ENCODE measurements around the gene ILKAP. TPM values are rescaled to one million over a fixed set of nuclear protein-coding genes. Genes with fewer than 3 reads are reported as not detected.

ILKAP gene
- total and polyA plus RNA-seq, 5 donors: 24.4 to 34.3 (median 30.9) TPM

DNA sequence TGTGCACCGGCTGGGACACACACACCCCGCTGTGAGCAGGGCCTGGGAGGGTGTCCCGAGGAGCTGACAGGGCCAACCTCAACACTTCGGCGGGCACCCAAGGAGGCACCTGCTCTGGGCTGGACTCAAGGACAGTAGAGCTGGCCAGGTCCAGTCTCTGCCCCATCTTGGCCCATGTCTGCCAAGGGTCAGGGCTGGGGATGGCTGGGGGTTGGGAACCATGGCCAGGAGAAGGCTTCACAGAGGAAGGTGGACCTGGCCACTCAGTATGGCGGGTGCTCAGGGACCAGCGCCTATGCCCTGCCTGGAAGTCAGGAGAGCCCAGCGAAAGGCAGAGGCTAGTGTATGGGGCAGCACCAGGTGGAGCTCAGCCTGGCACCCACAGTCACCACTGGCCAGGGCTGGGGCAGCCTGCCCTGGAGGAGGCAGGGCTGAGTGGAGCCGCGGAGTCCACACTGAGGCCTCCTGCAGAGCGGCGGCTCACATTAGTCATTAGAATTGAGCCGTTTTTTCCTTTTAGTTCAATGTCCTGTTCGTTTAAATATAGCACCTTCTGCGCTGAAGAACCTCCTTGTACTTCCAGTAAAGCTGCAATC, 40.6 kb downstream of the ILKAP start:
- Histone ChIP-seq H3K4me1 (ENCODE audit: control insufficient read depth, insufficient read depth, low read length) (no peaks in the 10 kb centered on the region), H3K27ac (ENCODE audit: low read length) (no peak overlapping the region), H3K9me3 (ENCODE audit: control insufficient read depth, low read length) (no peaks in the 10 kb centered on the region), H3K27me3 (ENCODE audit: control insufficient read depth, insufficient read depth) (no peaks in the 10 kb centered on the region), H3K4me3 (ENCODE audit: low read length) (no peak overlapping the region)
- DNase-seq (peak in 1 of 3 donors; percentile 22), ATAC-seq (no peak)
- 77% methylated on average over 15 of the region's 15 CpGs for WGBS
- intact Hi-C loops (cut with DNase I): no loop called here

DNA sequence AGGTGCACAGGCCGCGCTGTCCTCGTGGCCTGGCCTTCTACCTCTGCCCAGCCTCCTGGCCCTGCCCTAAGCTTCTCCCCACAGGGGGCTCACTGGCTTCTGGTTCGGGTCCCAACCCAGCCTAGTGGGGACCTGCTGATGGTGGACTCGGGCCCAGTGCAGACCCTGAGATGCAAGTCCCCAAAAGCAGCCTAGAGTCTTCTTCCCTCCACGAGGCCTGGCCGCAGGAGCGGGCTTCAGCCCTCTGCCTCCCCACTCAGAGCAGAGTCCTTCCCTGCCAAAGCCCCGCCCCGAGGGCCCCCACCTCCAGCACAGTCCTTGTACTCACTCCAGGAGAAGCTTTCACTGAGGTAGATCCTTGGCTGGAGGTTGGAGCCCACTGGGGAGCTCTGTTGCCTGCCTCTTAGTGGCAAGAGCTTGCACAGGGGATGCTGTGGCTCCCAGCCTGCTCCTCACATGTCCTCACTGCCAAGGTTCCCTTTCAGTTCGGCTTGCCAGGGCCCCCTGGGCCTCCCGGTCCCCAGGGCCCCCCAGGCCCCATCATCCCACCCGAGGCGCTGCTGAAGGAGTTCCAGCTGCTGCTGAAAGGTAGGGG, 41.1 kb downstream of the ILKAP start:
- no peak overlapping the region for H3K27ac ChIP-seq (ENCODE audit: low read length)
- peak in 2 of 3 donors; percentile 31 to 65 for DNase-seq
- intact Hi-C loops (cut with DNase I): no loop called here
- H3K4me3 ChIP-seq (ENCODE audit: low read length): no peak overlapping the region
- no peak for ATAC-seq
- 83% methylated on average over 14 of the region's 14 CpGs for WGBS
- no peaks in the 10 kb centered on the region for H3K9me3 ChIP-seq (ENCODE audit: control insufficient read depth, low read length)
- no peaks in the 10 kb centered on the region for H3K27me3 ChIP-seq (ENCODE audit: control insufficient read depth, insufficient read depth)
- H3K4me1 ChIP-seq (ENCODE audit: control insufficient read depth, insufficient read depth, low read length): no peaks in the 10 kb centered on the region

DNA sequence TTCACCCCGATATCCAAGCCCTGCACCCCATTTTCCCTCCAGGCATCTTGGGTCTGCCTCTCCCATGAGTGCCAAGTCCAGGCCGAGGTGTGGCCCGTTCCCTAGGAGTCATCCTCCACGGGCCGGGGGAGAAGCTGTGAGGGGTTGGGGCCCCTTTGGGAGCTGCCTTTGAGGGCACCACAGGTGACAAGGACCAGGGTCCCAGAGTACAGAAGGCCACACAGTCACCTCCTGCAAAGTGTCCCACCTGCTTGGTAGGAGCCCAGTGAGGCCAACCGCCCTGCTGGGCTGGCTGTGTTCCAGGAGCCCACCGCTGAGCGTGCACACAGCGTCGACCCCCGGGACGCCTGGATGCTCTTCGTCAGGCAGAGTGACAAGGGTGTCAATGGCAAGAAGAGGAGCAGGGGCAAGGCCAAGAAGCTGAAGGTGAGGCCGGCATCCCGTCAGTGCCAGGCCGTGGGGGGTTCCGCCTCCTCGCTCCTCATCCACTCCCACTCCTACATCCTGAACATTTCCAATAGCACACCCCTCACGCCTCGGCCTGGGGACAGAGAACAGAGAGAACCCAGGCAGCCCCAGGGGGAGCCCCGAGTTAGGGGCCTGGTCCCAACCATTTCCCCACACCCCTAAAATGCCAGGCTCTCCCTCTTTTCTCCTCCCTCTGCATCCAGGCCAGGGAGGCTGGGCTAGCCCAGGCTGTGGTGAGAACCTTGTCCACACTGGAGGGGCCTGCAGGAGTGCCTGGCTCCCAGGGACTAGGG, 42.0 kb downstream of the ILKAP start:
- H3K4me1 ChIP-seq (ENCODE audit: control insufficient read depth, insufficient read depth, low read length): no peaks in the 10 kb centered on the region
- WGBS: 86% methylated on average over 21 of the region's 21 CpGs
- ATAC-seq (no peak), DNase-seq (peak in 2 of 3 donors; percentile 26 to 52)
- no peaks in the 10 kb centered on the region for H3K27me3 ChIP-seq (ENCODE audit: control insufficient read depth, insufficient read depth)
- intact Hi-C loops (cut with DNase I): no loop called here
- no peak overlapping the region for H3K27ac ChIP-seq (ENCODE audit: low read length)
- no peaks in the 10 kb centered on the region for H3K9me3 ChIP-seq (ENCODE audit: control insufficient read depth, low read length)
- H3K4me3 ChIP-seq (ENCODE audit: low read length): no peak overlapping the region

DNA sequence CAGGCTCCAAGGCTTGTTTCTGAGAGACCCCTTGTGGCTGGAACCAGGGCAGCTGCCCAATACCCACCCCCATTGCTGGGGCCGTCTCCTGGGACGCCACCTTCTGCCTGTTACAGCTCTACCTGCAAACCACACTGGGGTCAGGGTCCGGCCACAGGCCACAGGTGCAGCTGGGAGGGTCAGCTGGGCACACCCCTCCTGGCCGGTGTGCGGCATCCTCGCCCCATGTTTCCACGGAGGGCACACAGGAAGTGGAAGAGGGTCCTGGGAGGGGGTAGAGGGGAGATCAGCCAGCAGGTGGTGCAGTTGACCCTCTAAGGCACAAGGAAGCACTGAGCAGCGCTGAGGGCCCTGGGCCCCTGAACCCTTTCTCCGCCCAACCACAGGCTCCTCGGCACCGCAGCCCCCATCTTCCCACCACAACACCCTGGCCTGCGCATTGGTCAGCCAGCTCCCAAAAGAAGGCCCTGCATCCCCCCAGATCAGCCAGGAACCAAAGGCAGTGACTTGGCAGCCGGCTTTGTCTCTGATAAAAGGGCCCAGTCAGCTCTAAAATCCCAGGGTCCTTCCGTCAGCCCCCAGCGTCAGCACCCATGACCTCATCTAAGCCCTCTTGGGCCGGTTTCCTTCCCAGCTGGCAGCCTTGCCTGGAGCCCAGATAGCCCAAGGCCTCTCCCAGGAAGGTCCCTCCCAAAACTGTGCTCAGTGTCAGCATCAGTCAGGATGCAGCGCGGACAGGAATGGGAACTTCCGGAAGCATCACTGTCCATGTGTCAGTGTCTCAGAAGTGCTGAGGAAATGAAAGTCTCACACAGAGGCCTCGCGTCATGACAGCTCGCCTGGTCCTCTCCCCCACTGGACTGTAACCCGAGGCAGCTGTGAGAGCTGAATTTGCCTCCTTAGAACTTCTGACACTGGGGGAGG, 43.0 kb downstream of the ILKAP start:
- intact Hi-C loops (cut with DNase I): no loop called here
- Histone ChIP-seq H3K9me3 (ENCODE audit: control insufficient read depth, low read length) (no peaks in the 10 kb centered on the region), H3K27ac (ENCODE audit: low read length) (no peak overlapping the region), H3K4me3 (ENCODE audit: low read length) (no peak overlapping the region), H3K4me1 (ENCODE audit: control insufficient read depth, insufficient read depth, low read length) (no peaks in the 10 kb centered on the region), H3K27me3 (ENCODE audit: control insufficient read depth, insufficient read depth) (no peaks in the 10 kb centered on the region)
- peak in 2 of 3 donors; percentile 57 to 67 for DNase-seq
- peak in 1 of 2 donors; percentile 27 for ATAC-seq
- 50% methylated on average over 23 of the region's 23 CpGs for WGBS

DNA sequence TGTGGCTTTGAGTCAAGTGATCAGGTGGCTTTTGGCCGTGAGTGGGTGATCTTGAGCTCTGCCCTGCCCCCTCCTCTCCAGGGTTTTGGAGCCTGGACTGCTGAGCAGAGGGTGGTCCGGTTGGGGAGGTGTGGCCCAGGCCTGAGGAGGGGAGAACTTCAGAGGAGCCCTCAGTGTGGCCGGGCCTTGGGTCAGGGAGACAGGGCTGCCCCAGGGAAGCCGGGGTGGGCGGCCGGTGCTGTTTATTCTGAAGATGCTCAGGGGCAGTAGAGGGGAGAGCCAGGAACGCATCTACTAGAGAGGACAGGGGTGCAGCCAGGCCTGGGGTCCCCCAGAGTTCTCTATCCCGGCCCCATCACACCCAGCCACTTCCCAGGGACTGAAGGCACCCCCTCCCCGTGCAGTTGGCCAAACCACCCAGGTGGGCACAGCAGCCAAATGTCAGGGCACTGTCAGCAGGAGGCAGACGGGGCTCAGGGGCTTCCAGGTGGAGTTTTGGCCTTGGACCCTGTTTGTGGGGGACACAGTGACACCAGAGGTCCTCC, 43.8 kb downstream of the ILKAP start:
- intact Hi-C loops (cut with DNase I): no loop called here
- 53% methylated on average over 10 of the region's 10 CpGs for WGBS
- Histone ChIP-seq H3K9me3 (ENCODE audit: control insufficient read depth, low read length) (no peaks in the 10 kb centered on the region), H3K27ac (ENCODE audit: low read length) (no peak overlapping the region), H3K27me3 (ENCODE audit: control insufficient read depth, insufficient read depth) (no peaks in the 10 kb centered on the region), H3K4me1 (ENCODE audit: control insufficient read depth, insufficient read depth, low read length) (no peaks in the 10 kb centered on the region), H3K4me3 (ENCODE audit: low read length) (no peak overlapping the region)
- DNase-seq (peak in 2 of 3 donors; percentile 22 to 48), ATAC-seq (no peak)

DNA sequence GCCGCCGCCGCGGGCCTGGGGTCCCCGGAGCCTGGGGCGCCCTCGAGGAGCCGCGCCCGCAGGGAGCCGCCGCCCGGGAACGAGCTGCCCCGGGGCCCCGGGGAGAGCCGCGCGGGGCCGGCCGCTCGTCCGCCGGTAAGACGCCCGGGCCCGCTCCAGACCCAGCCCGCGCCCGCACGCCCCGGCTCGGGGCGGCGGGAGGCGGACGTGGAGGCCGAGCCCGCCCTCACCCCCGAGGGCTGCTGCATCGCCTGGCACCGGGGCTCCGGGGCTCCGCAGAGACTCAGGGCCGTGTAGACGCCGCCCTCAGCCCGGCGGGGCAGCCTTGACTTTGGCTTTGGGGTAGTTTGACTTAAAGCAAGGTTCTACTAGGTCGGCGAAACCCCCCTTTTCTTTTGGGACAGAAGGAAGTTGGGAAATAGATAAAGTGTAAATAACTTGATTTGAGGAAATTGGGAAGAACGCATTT, 44.4 kb downstream of the ILKAP start:
- H3K4me1 ChIP-seq (ENCODE audit: control insufficient read depth, insufficient read depth, low read length): no peaks in the 10 kb centered on the region
- intact Hi-C loops (cut with DNase I): no loop called here
- DNase-seq (peak in 2 of 3 donors; percentile 59 to 69), ATAC-seq (no peak)
- 3% methylated on average over 52 of the region's 52 CpGs for WGBS
- peak overlapping the region; percentile 47 for H3K4me3 ChIP-seq (ENCODE audit: low read length)
- no peaks in the 10 kb centered on the region for H3K9me3 ChIP-seq (ENCODE audit: control insufficient read depth, low read length)
- H3K27me3 ChIP-seq (ENCODE audit: control insufficient read depth, insufficient read depth): no peaks in the 10 kb centered on the region
- H3K27ac ChIP-seq (ENCODE audit: low read length): no peak overlapping the region

DNA sequence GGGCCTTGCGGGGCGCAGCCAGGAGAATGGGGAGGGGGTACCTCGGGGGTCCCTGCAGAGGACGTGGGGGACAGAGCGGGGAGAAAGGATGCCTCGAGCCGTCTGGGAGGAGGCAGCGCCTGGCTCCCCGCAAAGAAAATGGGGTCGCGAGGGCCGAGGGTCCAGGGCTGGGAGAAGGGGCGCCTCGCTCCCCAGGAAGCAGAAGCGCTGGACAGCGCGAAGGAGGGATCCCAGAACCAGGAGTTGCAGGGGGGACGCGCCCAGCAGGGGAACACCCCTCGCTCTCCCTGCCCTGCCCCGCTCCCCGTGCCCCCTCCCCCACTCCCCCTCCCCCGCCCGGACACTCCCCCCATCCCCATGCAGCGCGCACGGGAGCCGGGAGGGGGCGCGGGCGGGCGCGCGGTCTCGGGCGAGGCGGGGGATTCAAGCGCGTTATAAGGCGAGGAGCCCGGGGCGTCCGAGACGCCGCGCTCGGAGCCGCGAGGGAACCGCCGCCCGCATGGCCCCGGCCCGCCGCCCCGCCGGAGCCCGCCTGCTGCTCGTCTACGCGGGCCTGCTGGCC, 44.9 kb downstream of the ILKAP start, which contains the start of gene ERFE:
ERFE (plus strand) TSS at position 462 of the 562 bp plus-strand sequence; CDS start at position 500, 38 bp downstream.
- 9% methylated on average over 46 of the region's 61 CpGs for WGBS
- Histone ChIP-seq H3K4me1 (ENCODE audit: control insufficient read depth, insufficient read depth, low read length) (no peaks in the 10 kb centered on the region), H3K4me3 (ENCODE audit: low read length) (peak within 1 kb of the TSS; percentile 47), H3K9me3 (ENCODE audit: control insufficient read depth, low read length) (no peaks in the 10 kb centered on the region), H3K27me3 (ENCODE audit: control insufficient read depth, insufficient read depth) (no peaks in the 10 kb centered on the region), H3K27ac (ENCODE audit: low read length) (no peak within 1 kb of the TSS)
- intact Hi-C loops (cut with DNase I): no loop called here
- ATAC-seq: peak; percentile 38 to 40
- DNase-seq: peak in 2 of 3 donors; percentile 69 to 81

DNA sequence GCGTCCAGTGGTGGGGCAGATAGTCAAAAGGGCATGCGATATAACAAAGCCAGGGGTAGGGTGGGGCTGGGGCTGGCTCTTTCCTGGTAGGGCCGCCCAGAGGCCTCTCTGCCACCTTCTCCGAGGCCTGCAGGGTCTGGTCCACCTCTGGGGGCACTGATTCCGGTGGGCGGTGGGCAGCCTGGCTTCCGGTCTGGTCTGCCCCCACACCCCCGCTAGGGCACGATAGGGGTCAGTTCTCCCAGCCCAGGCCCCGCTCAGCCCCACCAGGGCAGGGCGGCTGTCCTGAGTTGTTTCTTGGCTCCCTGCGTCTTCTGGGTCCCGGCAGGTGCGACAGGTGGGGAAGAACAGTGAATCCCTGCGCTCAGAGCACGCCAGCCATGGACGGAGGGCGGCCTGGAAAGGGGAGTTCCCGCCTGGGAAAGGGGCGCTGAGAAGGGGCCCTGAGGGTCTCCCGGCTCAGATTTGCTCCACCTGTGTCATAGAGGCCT, 45.4 kb downstream of the ILKAP start:
- intact Hi-C loops (cut with DNase I): no loop called here
- Histone ChIP-seq H3K27ac (ENCODE audit: low read length) (no peak overlapping the region), H3K4me1 (ENCODE audit: control insufficient read depth, insufficient read depth, low read length) (no peaks in the 10 kb centered on the region), H3K4me3 (ENCODE audit: low read length) (no peak overlapping the region), H3K9me3 (ENCODE audit: control insufficient read depth, low read length) (no peaks in the 10 kb centered on the region), H3K27me3 (ENCODE audit: control insufficient read depth, insufficient read depth) (no peaks in the 10 kb centered on the region)
- ATAC-seq (no peak), DNase-seq (peak in 2 of 3 donors; percentile 52 to 56)
- WGBS: 68% methylated on average over 21 of the region's 21 CpGs

DNA sequence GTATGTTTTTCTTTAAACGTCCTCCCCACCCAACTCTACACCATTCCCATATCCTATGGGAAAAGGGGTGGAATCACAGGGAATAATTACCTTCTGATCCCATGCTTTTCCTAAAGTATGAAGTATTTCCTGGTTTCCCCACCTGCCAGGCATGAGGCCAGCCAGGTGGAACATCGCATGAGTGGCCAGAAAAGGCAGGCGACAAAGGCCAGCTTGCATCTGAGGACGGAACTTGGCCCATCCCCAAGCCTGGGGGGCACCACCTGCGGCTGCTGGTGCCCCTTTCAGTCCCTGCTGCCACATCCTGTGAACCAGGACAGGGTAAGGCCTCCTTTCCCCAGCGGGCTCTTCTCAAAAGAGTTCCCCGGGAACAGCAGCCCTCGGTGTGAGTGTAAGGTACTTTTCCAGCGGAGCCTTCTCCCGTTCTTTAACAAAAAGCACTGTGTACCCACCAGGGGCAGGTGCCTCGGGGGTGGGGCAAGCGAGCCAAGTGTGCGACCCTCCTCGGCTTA, 45.9 kb downstream of the ILKAP start:
- 81% methylated on average over 14 of the region's 14 CpGs for WGBS
- H3K4me1 ChIP-seq (ENCODE audit: control insufficient read depth, insufficient read depth, low read length): no peaks in the 10 kb centered on the region
- no peaks in the 10 kb centered on the region for H3K27me3 ChIP-seq (ENCODE audit: control insufficient read depth, insufficient read depth)
- no peak overlapping the region for H3K27ac ChIP-seq (ENCODE audit: low read length)
- H3K9me3 ChIP-seq (ENCODE audit: control insufficient read depth, low read length): no peaks in the 10 kb centered on the region
- no peak overlapping the region for H3K4me3 ChIP-seq (ENCODE audit: low read length)
- ATAC-seq (no peak), DNase-seq (peak in 1 of 3 donors; percentile 53)
- intact Hi-C loops (cut with DNase I): no loop called here
